Measurements from ENCODE around the gene CPTP.

The CPTP gene

DNA sequence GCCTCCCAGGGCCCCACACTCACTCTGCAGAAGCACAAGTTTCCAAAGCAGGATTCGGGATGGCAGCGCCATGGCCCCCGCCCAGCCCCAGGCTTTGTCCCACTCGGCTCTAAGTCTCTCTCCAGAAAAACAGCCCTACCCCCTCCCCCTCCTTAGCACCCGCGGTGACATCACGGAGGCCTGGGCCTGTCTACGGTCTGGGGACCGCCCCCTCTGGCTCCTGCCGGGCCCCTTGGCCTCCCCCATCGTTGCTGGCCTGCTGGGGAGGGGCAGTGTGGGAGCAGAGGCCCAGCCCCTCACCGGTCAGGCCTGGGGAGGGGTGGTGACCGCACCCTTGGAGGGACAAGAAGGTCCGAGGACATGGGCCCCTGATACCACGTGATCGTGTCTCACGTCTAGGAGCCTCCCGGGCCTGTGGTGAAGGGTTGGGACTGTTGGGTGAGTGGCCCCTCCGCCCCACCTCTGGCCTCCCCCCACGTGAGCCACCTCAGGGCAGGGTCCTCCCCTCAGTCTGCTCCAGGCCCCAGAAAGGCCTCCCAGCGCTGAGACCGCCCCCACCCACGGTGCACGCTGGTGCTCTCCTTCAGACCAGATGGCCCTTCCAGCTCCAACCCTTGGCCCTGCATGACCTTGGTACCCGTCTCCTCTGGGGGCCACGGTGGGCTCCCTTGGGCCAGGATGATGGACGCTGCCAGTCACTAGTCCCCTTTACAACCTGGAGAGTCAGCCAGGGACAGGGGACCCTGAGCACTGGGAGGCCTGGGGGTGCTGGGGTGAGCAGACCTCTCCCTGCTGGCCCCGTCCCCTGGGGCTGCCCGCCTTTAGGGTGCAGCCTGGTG lies 34.0 kb downstream of the CPTP start, which contains the start of gene MXRA8:
Gene MXRA8, minus strand, starts transcription at position 123 of the 839 bp plus-strand sequence. Its CDS starts 51 bp downstream, at position 72.
- Histone ChIP-seq H3K36me3 (ENCODE audit: control insufficient read depth, insufficient read depth, low read length) (peaks cover 4% of the 10 kb centered on the region; the same call in 1 of the 2 replicates), H3K9me3 (ENCODE audit: control insufficient read depth, insufficient read depth, low read length) (no peaks in the 10 kb centered on the region), H3K4me1 (ENCODE audit: control insufficient read depth, insufficient read depth, low read length) (peaks cover 16% of the 10 kb centered on the region), H3K27me3 (ENCODE audit: control insufficient read depth, insufficient read depth, low read length) (peaks cover 3% of the 10 kb centered on the region; the same call in 1 of the 2 replicates), H3K4me3 (ENCODE audit: low read length) (peak within 1 kb of the TSS; percentile 43; the same call in 1 of the 2 replicates), H3K27ac (ENCODE audit: low read length) (no peak within 1 kb of the TSS)
- DNase-seq (ENCODE audit: low read depth, low spot score), result no peak
- WGBS (ENCODE audit: insufficient coverage, insufficient read length), result no CpG with 5 or more reads among the region's 29 CpGs

DNA sequence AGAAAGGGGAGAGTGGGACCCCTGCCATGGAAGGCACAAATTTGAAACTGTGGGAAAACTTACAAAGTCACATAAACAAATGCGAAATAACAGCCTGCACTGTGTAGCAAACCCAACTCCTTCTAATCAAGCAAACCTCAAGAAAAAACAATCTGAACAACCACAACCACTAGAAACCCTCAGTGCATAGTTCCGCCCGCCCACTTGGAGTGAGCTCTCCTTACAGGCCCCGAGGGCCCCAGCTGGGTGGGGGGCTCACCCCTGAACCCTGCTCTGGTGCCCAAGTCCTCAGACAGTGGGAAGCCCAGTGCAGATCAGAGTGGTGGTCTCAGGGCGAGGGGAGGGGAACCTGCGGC lies 34.7 kb downstream of the CPTP start:
- Histone ChIP-seq H3K27me3 (ENCODE audit: control insufficient read depth, insufficient read depth, low read length) (peaks cover 3% of the 10 kb centered on the region; the same call in 1 of the 2 replicates), H3K4me3 (ENCODE audit: low read length) (no peak overlapping the region), H3K4me1 (ENCODE audit: control insufficient read depth, insufficient read depth, low read length) (peaks cover 16% of the 10 kb centered on the region), H3K9me3 (ENCODE audit: control insufficient read depth, insufficient read depth, low read length) (no peaks in the 10 kb centered on the region), H3K36me3 (ENCODE audit: control insufficient read depth, insufficient read depth, low read length) (peaks cover 4% of the 10 kb centered on the region; the same call in 1 of the 2 replicates), H3K27ac (ENCODE audit: low read length) (no peak overlapping the region)
- DNase-seq (ENCODE audit: low read depth, low spot score), result no peak
- WGBS (ENCODE audit: insufficient coverage, insufficient read length), result no CpG with 5 or more reads among the region's 6 CpGs

DNA sequence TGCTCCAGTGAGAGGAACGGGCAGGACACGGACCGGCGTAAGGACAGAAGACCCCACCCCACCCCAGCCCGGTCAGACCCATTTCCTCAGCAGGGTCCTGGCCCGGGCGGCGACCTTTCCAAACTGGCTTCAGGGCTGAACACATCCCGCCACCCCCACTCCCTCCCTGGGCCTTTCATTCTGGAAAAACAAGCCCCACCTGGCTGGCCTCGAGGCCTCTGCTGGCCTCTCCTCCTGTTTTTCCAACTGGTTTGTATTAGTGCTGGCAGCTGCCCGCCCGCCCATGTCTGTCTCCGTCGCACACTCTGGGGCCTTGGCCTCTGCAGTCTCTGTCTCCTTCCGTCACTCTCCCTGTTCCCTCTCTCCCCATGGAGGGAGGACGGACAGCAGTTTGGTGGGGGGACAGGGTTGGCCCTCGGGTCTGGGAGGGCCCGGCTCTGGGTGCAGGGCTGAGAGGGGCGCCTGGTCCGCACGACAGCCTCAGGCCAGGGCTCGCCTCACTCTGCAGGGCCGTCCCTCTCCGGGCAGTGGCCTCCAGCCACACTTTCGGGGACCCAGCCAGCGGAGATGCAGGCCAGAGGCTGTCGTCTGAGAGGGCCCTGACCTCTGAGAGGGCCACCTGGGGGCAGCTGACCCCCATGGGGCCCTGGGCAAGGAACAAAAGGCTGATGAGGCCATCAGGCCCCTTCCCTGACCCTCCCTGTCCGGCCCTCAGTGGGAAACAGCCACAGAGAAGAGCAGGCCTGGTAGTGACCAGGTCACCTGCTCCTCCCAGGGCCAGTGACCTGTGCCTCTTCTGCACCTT lies 35.3 kb downstream of the CPTP start:
- Histone ChIP-seq H3K27me3 (ENCODE audit: control insufficient read depth, insufficient read depth, low read length) (peaks cover under 1% of the 10 kb centered on the region; the same call in 1 of the 2 replicates), H3K36me3 (ENCODE audit: control insufficient read depth, insufficient read depth, low read length) (peaks cover under 1% of the 10 kb centered on the region; the same call in 1 of the 2 replicates), H3K9me3 (ENCODE audit: control insufficient read depth, insufficient read depth, low read length) (no peaks in the 10 kb centered on the region), H3K27ac (ENCODE audit: low read length) (no peak overlapping the region), H3K4me3 (ENCODE audit: low read length) (no peak overlapping the region), H3K4me1 (ENCODE audit: control insufficient read depth, insufficient read depth, low read length) (peaks cover 14% of the 10 kb centered on the region)
- no peak for DNase-seq (ENCODE audit: low read depth, low spot score)
- WGBS (ENCODE audit: insufficient coverage, insufficient read length), result no CpG with 5 or more reads among the region's 28 CpGs

DNA sequence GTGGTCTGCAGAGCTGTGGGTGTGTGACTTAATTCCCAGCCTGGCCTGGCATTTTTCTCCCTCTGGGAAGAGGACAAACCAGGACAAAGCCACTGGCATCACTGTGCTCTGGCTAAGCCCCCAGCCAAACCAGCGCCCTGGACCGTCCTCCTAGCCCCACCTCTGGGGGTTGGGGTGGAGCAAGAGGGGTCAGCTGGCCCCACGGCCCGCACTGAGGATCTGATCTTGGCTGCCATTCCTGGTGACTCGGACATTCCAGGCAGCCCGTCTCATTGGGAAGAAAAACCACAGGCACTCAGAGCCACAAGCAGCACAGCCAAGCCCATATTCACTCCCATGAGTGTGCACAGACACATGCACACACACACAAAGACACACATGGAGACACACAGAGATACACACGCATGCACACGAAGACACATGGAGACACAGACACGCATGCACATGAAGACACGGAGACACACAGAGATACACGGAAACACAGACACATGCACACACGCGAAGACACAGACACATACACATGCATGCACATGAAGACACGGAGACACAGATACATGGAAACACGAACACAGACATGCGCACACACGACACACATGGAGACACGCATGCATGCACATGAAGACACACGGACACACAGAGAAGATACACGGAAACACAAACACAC lies 36.0 kb downstream of the CPTP start:
- H3K4me1 ChIP-seq (ENCODE audit: control insufficient read depth, insufficient read depth, low read length), result peaks cover 11% of the 10 kb centered on the region
- no peak overlapping the region for H3K4me3 ChIP-seq (ENCODE audit: low read length)
- WGBS (ENCODE audit: insufficient coverage, insufficient read length), result no CpG with 5 or more reads among the region's 20 CpGs
- H3K27ac ChIP-seq (ENCODE audit: low read length), result no peak overlapping the region
- no peaks in the 10 kb centered on the region for H3K27me3 ChIP-seq (ENCODE audit: control insufficient read depth, insufficient read depth, low read length)
- DNase-seq (ENCODE audit: low read depth, low spot score), result no peak
- H3K36me3 ChIP-seq (ENCODE audit: control insufficient read depth, insufficient read depth, low read length), result no peaks in the 10 kb centered on the region; the same call in 1 of the 2 replicates
- no peaks in the 10 kb centered on the region for H3K9me3 ChIP-seq (ENCODE audit: control insufficient read depth, insufficient read depth, low read length)

DNA sequence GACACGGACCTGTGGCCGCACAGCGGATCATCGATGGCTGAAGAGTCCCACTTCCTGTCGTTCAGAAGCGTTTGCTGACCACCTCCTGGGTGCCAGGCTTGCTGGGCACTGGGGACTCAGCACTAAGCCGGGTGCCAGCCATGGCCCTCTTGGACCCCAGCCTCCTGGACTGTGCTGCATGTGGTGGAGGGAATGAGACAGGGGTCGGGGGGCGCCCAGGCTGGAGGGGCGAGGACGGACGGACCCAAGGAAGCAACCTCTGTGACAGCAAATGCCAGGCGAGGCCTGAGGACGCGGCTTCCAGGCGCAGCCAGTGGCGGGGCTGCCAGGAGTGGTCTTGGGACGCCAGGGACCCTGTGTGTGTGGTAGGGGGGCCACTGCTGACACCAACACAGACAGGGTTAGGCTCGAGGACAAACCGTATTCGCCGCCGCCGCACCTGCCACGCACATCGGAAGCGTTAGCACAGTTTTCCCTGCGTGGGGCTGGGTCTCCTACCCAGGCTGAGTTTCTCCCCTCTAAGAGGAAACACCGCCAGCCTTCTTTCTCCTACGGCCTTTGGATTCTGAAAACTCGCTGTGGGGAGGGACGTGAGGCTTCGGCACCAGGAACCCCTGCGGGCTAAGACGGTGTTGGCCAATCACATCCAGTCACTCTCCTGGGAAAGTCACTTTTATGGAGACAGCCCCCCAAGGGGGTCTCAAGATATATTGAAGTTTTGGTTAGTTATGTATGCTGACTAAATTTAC lies 36.8 kb downstream of the CPTP start:
- H3K27me3 ChIP-seq (ENCODE audit: control insufficient read depth, insufficient read depth, low read length), result no peaks in the 10 kb centered on the region
- WGBS (ENCODE audit: insufficient coverage, insufficient read length), result no CpG with 5 or more reads among the region's 35 CpGs
- no peak for DNase-seq (ENCODE audit: low read depth, low spot score)
- H3K4me3 ChIP-seq (ENCODE audit: low read length), result no peak overlapping the region
- H3K9me3 ChIP-seq (ENCODE audit: control insufficient read depth, insufficient read depth, low read length), result no peaks in the 10 kb centered on the region
- H3K27ac ChIP-seq (ENCODE audit: low read length), result no peak overlapping the region
- no peaks in the 10 kb centered on the region; the same call in 1 of the 2 replicates for H3K36me3 ChIP-seq (ENCODE audit: control insufficient read depth, insufficient read depth, low read length)
- H3K4me1 ChIP-seq (ENCODE audit: control insufficient read depth, insufficient read depth, low read length), result peaks cover 11% of the 10 kb centered on the region

DNA sequence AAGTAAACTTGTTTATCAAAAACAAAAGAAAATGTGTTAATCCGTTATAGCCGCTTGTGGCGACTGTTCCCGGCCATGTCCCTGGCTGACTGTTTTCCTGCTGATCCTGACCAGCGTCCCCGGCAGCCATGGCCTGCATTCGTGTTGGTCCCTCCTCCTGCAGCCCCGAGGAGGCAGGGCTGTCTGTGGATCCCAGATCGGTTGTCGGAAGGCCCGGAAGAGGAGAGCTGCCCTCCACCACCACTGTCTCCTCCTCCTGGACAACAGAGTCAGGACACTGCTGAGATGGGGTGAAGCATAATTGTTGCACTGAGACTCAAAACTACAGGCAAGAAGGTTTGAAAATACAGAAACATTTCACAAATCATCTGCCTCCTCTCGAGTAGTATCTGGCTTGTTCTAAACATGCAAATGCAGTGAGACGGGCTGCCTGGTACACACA lies 37.4 kb downstream of the CPTP start:
- H3K36me3 ChIP-seq (ENCODE audit: control insufficient read depth, insufficient read depth, low read length), result no peaks in the 10 kb centered on the region
- no CpG with 5 or more reads among the region's 13 CpGs for WGBS (ENCODE audit: insufficient coverage, insufficient read length)
- H3K9me3 ChIP-seq (ENCODE audit: control insufficient read depth, insufficient read depth, low read length), result no peaks in the 10 kb centered on the region
- no peak overlapping the region for H3K4me3 ChIP-seq (ENCODE audit: low read length)
- no peak for DNase-seq (ENCODE audit: low read depth, low spot score)
- H3K27ac ChIP-seq (ENCODE audit: low read length), result no peak overlapping the region
- peaks cover 9% of the 10 kb centered on the region for H3K4me1 ChIP-seq (ENCODE audit: control insufficient read depth, insufficient read depth, low read length)
- no peaks in the 10 kb centered on the region for H3K27me3 ChIP-seq (ENCODE audit: control insufficient read depth, insufficient read depth, low read length)

DNA sequence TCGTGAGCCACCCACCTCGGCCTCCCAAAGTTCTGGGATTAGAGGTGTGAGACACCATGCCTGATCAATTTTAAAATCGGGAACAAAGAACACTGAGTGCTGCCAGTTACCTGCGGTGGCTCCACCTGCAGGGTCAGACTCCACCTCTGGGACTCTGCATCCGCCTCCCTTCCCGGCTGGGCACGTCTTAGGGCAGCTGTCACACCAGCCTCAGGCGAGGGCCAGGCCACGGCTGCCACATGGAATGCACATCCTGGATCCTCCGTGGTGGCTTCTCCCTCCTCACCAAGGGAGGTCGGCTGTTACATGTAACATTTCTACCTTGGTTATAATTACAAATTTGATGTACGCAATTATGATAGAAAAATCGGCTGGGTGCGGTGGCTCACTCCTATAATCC lies 39.7 kb downstream of the CPTP start:
- Histone ChIP-seq H3K4me3 (ENCODE audit: low read length) (no peak overlapping the region), H3K27ac (ENCODE audit: low read length) (no peak overlapping the region), H3K36me3 (ENCODE audit: control insufficient read depth, insufficient read depth, low read length) (no peaks in the 10 kb centered on the region), H3K4me1 (ENCODE audit: control insufficient read depth, insufficient read depth, low read length) (no peaks in the 10 kb centered on the region), H3K27me3 (ENCODE audit: control insufficient read depth, insufficient read depth, low read length) (no peaks in the 10 kb centered on the region), H3K9me3 (ENCODE audit: control insufficient read depth, insufficient read depth, low read length) (no peaks in the 10 kb centered on the region)
- DNase-seq (ENCODE audit: low read depth, low spot score), result no peak
- no CpG with 5 or more reads among the region's 14 CpGs for WGBS (ENCODE audit: insufficient coverage, insufficient read length)

DNA sequence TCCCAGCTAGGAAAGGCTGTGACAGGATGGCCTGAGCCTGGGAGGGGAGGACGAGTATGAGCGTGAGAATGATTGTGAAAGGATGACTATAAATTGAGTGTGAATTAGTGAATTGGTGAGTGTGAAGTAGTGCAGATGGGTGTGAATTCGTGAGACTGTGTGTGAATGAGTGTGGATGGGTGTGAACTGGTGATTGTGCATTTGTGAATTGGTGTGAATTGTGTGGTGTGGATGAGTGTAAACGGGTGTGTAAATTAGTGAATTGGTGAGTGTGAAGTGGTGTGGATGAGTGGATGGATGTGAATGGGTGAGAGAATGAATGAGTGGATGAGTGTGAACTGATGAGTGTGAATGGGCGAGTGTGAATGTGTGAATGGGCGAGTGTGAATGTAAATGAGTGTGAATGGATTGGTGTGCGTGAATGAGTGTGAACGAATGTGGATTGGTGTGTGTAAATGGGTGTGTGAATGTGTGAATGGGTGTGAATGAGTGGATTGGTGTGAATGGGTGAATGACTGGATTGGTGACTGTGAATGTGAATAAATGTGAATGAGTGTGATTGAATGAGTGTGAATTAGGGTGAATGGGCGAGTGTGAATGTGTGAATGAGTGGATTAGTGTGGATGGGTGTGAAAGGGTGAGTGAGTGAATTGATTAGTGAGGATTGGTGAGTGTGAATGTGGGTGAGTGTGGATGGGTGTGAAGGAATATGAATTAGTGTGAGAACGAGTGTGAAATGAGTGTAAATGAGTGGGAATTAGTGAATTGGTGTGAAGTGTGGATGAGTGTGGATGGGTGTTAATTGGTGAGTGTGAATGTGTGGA lies 41.5 kb downstream of the CPTP start:
- H3K36me3 ChIP-seq (ENCODE audit: control insufficient read depth, insufficient read depth, low read length), result no peaks in the 10 kb centered on the region
- no peaks in the 10 kb centered on the region for H3K9me3 ChIP-seq (ENCODE audit: control insufficient read depth, insufficient read depth, low read length)
- H3K27ac ChIP-seq (ENCODE audit: low read length), result no peak overlapping the region
- DNase-seq (ENCODE audit: low read depth, low spot score), result no peak
- WGBS (ENCODE audit: insufficient coverage, insufficient read length), result 100% methylated on average over 10 of the region's 10 CpGs
- H3K4me1 ChIP-seq (ENCODE audit: control insufficient read depth, insufficient read depth, low read length), result no peaks in the 10 kb centered on the region
- no peak overlapping the region for H3K4me3 ChIP-seq (ENCODE audit: low read length)
- H3K27me3 ChIP-seq (ENCODE audit: control insufficient read depth, insufficient read depth, low read length), result no peaks in the 10 kb centered on the region

DNA sequence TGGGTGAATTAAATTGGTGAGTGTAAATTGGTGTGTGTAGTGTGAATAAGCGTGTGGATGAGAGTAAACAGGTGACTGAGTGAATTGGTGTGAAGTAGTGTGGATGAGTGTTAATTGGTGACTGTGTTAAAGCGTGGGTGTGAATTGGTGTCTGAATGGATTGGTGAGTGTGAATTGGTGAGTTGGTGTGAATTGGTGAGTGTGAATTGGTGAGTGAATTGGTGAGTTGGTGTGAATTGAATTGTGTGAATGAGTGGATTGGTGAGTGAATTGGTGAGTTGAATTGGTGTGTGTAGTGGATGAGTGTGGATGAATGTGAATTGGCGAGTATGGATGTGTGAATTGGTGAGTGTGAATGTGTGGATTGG lies 42.1 kb downstream of the CPTP start:
- no peaks in the 10 kb centered on the region for H3K9me3 ChIP-seq (ENCODE audit: control insufficient read depth, insufficient read depth, low read length)
- no peak for DNase-seq (ENCODE audit: low read depth, low spot score)
- no peaks in the 10 kb centered on the region for H3K36me3 ChIP-seq (ENCODE audit: control insufficient read depth, insufficient read depth, low read length)
- no peak overlapping the region for H3K4me3 ChIP-seq (ENCODE audit: low read length)
- over 99% methylated on average over 3 of the region's 3 CpGs for WGBS (ENCODE audit: insufficient coverage, insufficient read length)
- no peaks in the 10 kb centered on the region for H3K27me3 ChIP-seq (ENCODE audit: control insufficient read depth, insufficient read depth, low read length)
- no peaks in the 10 kb centered on the region for H3K4me1 ChIP-seq (ENCODE audit: control insufficient read depth, insufficient read depth, low read length)
- no peak overlapping the region for H3K27ac ChIP-seq (ENCODE audit: low read length)

Data from iPS DF 6.9 (cell line).